Astrocyte of the spinal cord (primary cell): Measurements from ENCODE around the gene EFNB3.

Source experiments
- DNase-seq: peaks from one replicate; pipeline ENCODE4 v3.0.0; 2011; ENCODE audit warnings: low read depth, low spot score
- H3K4me3 ChIP-seq: 2 replicates; pipeline ENCODE4 v1.5.1; 2011; ENCODE audit warnings: low read depth, mild to moderate bottlenecking, low read length, moderate library complexity
- in situ Hi-C: cut with HindIII; loops from 2 replicates; pipeline ENCODE4 v1.10.0; 2017; ENCODE audit warnings: low sequenced_read_pairs
- TF ChIP-seq, protein P1 (sequence below): IDR thresholded peaks from 2 replicates; pipeline ENCODE4 v1.5.1; 2012; ENCODE audit warnings: low read depth, mild to moderate bottlenecking, low read length, inconsistent platforms

The EFNB3 gene

DNA sequence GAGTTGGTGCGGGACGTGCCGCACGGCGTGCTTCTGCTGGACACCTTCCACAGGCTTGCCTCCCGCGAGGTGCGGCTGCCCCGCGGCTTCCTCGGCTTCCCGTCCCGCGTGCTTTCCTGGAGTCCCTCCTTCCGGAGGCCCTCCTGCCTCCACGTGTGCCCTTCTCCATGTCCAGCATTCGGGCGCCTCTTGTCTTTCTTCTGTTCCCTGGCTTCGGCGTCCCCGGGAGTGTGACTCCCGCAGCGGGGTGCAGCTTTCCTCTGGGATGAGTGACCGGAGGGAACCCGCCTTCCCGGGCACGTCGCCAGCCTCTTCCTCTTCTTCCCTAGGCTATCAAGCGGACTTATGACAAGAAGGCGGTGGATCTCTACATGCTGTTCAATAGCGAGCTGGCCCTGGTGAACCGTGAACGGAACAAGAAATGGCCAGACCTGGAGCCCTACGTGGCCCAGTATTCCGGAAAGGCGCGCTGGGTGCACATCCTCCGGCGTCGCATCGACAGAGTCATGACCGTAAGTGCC, 35.5 kb downstream of the EFNB3 start:
- DNase-seq, result no peak
- TF ChIP-seq, protein P1, sequence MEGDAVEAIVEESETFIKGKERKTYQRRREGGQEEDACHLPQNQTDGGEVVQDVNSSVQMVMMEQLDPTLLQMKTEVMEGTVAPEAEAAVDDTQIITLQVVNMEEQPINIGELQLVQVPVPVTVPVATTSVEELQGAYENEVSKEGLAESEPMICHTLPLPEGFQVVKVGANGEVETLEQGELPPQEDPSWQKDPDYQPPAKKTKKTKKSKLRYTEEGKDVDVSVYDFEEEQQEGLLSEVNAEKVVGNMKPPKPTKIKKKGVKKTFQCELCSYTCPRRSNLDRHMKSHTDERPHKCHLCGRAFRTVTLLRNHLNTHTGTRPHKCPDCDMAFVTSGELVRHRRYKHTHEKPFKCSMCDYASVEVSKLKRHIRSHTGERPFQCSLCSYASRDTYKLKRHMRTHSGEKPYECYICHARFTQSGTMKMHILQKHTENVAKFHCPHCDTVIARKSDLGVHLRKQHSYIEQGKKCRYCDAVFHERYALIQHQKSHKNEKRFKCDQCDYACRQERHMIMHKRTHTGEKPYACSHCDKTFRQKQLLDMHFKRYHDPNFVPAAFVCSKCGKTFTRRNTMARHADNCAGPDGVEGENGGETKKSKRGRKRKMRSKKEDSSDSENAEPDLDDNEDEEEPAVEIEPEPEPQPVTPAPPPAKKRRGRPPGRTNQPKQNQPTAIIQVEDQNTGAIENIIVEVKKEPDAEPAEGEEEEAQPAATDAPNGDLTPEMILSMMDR, result no peak
- in situ Hi-C loops, result no loop called here
- no peak overlapping the region for H3K4me3 ChIP-seq

DNA sequence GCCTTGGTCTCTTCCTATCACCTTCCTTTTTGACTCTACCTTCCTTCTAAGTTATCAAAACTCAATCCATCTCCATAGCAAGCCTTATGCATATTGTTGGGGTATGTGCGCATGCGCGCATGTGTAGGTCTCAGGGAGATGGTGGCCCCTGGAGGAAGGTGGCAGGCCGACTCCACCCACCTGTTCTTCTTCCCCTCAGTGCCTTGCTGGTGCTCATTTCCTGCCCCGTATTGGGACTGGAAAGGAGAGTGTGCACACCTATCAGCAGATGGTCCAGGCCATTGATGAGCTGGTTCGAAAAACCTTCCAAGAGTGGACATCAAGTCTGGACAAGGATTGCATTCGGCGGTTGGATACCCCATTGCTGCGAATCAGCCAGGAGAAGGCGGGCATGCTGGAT, 37.7 kb downstream of the EFNB3 start:
- in situ Hi-C loops, result no loop called here
- DNase-seq, result no peak
- H3K4me3 ChIP-seq, result no peak overlapping the region
- TF ChIP-seq, protein P1, result no peak

DNA sequence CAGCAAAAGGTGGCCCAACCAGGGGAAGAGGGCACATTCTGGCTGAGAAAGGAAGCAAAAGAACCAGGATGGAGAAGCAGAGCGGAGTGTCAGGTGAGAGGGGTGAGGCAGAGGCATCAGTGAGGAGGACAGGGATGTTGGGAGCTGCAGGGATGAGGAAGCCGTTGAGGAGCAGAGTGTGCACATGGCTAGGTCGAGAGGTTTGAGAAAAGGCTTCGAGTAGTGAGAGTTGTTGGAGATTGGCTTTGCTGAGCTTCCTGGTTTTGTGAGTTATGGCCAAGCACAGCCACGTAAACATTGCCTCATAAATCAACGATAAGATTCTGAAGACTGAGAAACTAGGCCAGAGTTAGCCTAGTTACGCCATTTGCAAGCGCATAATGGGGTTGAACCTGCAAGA, 39.4 kb downstream of the EFNB3 start:
- DNase-seq, result no peak
- TF ChIP-seq, protein P1, result no peak
- no peak overlapping the region for H3K4me3 ChIP-seq
- in situ Hi-C loops, result no loop called here

DNA sequence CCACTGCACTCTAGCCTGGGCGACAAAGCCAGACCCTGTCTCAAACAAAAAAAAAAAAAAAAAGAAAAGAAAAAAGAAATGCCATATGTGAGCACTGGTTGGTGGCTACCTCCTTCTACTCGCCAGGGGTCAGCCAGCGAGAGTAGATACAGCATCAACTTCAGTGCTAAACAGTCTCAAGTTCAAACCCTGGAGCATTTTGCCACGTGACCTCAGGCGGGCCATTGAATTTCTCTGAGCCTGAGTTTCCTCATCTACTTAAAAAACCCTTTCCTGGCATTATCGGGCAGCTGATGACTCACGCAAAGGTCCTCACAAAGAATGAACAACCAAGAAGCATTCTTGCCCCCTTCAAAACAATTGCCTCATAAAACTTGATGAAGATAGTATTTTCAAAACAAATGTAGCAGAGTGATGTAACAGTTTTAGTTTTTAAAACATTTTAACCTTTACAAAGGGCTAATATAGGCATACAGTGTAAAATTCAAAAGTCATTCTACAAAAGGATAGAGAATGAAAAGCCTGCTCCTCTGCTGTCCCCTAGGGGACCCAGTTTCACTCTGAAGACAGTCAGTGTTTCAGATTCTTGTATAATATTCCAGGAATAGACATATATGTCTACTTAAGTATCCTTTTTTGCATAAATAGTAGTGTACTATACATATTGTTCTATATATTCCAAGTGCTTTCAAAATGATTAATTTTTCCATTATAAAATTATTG, 40.9 kb downstream of the EFNB3 start:
- in situ Hi-C loops, result no loop called here
- TF ChIP-seq, protein P1, result peak; percentile 12
- peak; percentile 82 for DNase-seq
- no peak overlapping the region for H3K4me3 ChIP-seq

DNA sequence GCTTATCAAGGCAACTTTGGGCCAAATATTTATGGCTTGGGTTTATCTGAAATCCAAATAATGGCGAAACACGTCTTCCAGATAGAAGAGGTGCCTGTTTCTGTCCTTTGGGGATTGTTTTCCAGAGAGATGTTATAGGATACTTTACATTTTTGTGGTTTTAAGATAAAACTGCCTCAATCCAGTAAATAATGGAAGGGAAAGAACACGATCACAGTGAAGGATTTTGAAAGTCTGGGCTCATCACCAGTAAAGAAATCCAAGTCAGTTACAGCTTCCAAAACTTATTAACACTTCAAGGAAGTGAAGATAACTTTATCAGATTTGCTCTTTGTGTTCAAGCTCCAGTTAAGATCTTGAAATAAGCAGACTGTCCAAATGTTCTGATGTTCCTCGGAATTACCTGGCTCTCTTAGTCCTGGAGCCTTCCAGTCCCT, 42.7 kb downstream of the EFNB3 start:
- TF ChIP-seq, protein P1, result no peak
- in situ Hi-C loops, result no loop called here
- no peak overlapping the region for H3K4me3 ChIP-seq
- peak; percentile 46 for DNase-seq

DNA sequence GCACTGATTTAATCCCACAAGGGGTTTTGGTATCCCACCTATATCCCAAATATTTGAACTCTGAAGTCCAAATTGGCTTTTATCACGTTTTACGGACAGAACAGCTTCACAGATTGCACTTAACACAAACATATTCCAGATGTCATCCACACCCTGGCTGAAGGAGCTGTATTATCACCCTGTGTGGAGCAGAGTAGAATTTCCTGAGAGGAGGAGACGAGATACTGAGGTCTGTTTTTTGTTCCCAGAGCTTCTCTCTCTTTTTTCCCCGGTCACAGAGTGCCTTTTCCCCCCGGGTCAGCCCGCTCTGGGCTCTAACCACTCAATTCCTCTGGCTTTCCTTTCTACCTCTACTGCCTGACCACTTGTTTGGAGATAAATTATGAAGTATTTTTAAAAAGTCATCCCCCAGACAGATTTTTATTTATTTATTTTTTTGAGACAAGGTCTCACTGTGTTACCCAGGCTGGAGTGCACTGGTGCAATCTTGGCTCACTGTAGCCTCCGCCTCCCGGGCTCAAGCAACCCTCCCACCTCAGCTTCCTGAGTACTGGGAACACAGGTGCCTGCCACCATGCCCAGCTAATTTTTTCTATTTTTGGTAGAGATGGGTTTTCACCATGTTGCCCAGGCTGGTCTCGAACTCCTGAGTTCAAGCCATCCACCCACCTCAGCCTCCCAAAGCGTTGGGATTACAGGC, 43.2 kb downstream of the EFNB3 start:
- no peak overlapping the region for H3K4me3 ChIP-seq
- DNase-seq, result peak; percentile 15
- TF ChIP-seq, protein P1, result no peak
- in situ Hi-C loops, result no loop called here
